ENCODE results near the gene GRK6.
A peak's percentile ranks its signal among the peaks of the same experiment; 100 is the strongest.

The GRK6 gene

DNA sequence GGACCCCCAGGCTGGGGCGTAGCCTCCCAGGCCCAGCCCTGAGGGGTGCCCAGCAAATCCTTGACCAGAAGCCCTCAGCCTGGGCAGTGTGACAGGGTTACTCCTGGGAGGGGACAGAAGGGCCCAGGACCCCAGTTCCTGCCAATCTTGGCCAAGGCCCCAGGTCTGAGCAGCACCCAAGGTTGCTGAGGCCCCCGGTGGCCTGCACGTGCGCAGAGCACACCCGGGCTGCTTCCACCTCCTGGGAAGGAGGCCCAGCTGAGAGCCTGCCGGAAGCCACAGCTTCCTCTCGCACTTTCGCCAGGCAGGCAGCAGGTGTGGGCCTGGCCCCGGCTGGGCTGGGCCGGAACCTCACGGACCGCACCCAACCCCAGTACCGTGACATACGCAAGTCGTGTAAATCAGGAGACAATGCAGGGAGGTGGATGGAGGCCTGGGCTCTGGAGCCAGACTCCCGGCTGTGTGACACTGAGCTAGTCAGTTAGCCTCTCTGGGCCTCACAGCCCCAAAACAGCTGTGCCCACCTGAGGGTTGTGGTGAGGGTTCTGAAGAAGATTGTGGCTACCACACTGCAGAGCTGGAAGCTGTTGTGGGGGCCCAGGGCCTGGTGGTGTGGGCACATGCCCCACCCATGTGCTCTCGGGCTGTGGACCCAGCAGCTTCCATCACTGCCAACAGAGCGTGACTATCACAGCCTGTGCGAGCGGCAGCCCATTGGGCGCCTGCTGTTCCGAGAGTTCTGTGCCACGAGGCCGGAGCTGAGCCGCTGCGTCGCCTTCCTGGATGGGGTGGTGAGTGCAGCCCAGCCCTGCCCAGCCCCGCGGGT, 5.1 kb downstream of the GRK6 start:
- H3K4me3 ChIP-seq (ENCODE audit: low read depth in 1 of 2, low read length in 2 of 2), result peak overlapping the region; percentile 4 to 40

DNA sequence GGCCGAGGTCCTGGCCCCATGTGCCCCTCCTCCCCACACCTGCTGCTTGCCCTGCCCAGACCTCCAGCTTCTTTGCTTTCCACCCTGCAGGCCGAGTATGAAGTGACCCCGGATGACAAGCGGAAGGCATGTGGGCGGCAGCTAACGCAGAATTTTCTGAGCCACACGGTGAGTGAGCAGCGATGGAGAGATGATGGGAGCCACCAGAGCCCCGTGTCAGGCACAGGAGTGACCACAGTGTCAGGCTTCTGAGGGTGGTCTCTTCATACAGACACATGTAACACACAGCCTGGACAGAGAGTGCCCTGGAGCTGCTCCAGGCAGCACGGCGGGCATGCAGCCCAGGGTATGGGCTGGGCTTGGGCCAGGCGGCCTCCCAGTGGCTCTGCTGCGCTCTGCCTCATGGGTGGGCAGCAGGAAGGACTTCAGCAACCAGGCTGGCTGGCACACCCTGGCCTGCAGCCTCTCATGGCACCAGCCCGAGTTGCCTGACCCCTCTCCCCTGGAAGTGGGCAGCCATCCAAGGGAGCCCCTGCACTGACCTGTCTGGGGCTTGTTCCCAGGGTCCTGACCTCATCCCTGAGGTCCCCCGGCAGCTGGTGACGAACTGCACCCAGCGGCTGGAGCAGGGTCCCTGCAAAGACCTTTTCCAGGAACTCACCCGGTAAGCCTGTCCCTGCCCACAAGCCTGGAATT, 5.8 kb downstream of the GRK6 start:
- no peaks in the 10 kb centered on the region for H3K9me3 ChIP-seq (ENCODE audit: control insufficient read depth in 1 of 2, low read length in 2 of 2)
- no peak overlapping the region for H3K4me3 ChIP-seq (ENCODE audit: low read depth in 1 of 2, low read length in 2 of 2)
- H3K4me1 ChIP-seq (ENCODE audit: control insufficient read depth in 1 of 2, insufficient read depth in 2 of 2, low read length in 2 of 2), result peaks cover 32 to 55% of the 10 kb centered on the region in 2 donors
- H3K27me3 ChIP-seq (ENCODE audit: control insufficient read depth in 1 of 2, insufficient read depth in 2 of 2, low read length in 2 of 2), result no peaks in the 10 kb centered on the region
- peaks cover 47 to 62% of the 10 kb centered on the region in 2 donors for H3K36me3 ChIP-seq (ENCODE audit: control insufficient read depth in 1 of 2, insufficient read depth in 2 of 2, low read length in 2 of 2)
- H3K27ac ChIP-seq (ENCODE audit: low read depth, low read length), result peak overlapping the region; percentile 5
- H3K9ac ChIP-seq (ENCODE audit: low read depth in 1 of 2, low read length in 2 of 2), result no peak overlapping the region

More for the DNA sequence above, 5.1 kb downstream of the GRK6 start:
- H3K9me3 ChIP-seq (ENCODE audit: control insufficient read depth in 1 of 2, low read length in 2 of 2), result no peaks in the 10 kb centered on the region
- H3K4me1 ChIP-seq (ENCODE audit: control insufficient read depth in 1 of 2, insufficient read depth in 2 of 2, low read length in 2 of 2), result peaks cover 35 to 58% of the 10 kb centered on the region in 2 donors
- H3K27me3 ChIP-seq (ENCODE audit: control insufficient read depth in 1 of 2, insufficient read depth in 2 of 2, low read length in 2 of 2), result no peaks in the 10 kb centered on the region
- peaks cover 44 to 57% of the 10 kb centered on the region in 2 donors for H3K36me3 ChIP-seq (ENCODE audit: control insufficient read depth in 1 of 2, insufficient read depth in 2 of 2, low read length in 2 of 2)
- H3K9ac ChIP-seq (ENCODE audit: low read depth in 1 of 2, low read length in 2 of 2), result peak overlapping the region in 1 of 2 donors; percentile 7
- H3K27ac ChIP-seq (ENCODE audit: low read depth, low read length), result peak overlapping the region; percentile 37

DNA sequence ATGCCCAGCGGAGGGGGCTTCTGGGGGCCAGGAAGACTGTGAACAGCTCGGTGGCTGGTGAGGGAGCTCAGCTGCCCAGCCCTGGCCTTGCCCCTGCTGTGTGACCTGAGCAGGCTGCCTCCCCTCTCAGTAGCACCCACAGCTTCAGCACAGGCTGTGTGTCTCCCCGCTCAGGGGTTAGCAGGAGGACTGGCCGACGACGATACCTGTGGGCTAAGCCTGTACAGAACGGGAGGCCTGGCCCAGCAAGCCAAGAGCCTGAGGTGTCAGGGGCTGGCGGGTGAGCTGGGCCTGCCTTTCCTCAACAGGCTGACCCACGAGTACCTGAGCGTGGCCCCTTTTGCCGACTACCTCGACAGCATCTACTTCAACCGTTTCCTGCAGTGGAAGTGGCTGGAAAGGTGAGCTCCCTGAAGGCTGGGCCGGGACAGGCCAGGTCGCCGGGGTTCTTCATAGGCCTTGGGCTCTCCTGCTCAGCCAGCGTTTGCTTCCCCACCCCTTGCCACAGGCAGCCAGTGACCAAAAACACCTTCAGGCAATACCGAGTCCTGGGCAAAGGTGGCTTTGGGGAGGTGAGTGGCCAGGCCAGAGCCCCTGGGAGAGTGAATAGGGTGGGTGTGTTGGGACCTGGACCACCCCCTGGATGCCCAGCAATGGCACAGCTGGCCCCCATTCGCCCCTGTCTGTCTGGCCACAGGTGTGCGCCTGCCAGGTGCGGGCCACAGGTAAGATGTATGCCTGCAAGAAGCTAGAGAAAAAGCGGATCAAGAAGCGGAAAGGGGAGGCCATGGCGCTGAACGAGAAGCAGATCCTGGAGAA, 6.6 kb downstream of the GRK6 start:
- peaks cover 53 to 70% of the 10 kb centered on the region in 2 donors for H3K36me3 ChIP-seq (ENCODE audit: control insufficient read depth in 1 of 2, insufficient read depth in 2 of 2, low read length in 2 of 2)
- no peak overlapping the region for H3K27ac ChIP-seq (ENCODE audit: low read depth, low read length)
- H3K27me3 ChIP-seq (ENCODE audit: control insufficient read depth in 1 of 2, insufficient read depth in 2 of 2, low read length in 2 of 2), result no peaks in the 10 kb centered on the region
- no peaks in the 10 kb centered on the region for H3K9me3 ChIP-seq (ENCODE audit: control insufficient read depth in 1 of 2, low read length in 2 of 2)
- no peak overlapping the region for H3K4me3 ChIP-seq (ENCODE audit: low read depth in 1 of 2, low read length in 2 of 2)
- no peak overlapping the region for H3K9ac ChIP-seq (ENCODE audit: low read depth in 1 of 2, low read length in 2 of 2)
- peaks cover 25 to 48% of the 10 kb centered on the region in 2 donors for H3K4me1 ChIP-seq (ENCODE audit: control insufficient read depth in 1 of 2, insufficient read depth in 2 of 2, low read length in 2 of 2)

DNA sequence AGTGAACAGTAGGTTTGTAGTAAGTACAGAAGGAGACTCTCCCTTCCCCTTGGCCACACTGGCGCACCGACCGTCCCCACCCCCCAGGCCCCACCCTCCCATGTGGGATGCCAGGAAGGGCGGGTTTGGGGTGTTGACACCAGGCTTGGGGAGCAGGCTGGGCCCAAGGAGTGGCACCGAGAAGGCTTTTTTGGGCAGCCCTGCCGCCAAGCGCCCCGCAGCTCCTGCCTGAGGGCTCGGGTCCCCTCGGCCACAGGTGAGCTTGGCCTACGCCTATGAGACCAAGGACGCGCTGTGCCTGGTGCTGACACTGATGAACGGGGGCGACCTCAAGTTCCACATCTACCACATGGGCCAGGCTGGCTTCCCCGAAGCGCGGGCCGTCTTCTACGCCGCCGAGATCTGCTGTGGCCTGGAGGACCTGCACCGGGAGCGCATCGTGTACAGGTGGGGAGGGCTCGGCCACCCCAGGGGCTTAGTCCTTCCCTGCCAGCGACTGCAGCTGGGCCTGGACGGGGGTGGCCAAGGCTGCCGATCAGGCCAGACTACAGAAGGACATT, 7.3 kb downstream of the GRK6 start:
- Histone ChIP-seq H3K4me1 (ENCODE audit: control insufficient read depth in 1 of 2, insufficient read depth in 2 of 2, low read length in 2 of 2) (peaks cover 20 to 41% of the 10 kb centered on the region in 2 donors), H3K27ac (ENCODE audit: low read depth, low read length) (no peak overlapping the region), H3K4me3 (ENCODE audit: low read depth in 1 of 2, low read length in 2 of 2) (no peak overlapping the region)

DNA sequence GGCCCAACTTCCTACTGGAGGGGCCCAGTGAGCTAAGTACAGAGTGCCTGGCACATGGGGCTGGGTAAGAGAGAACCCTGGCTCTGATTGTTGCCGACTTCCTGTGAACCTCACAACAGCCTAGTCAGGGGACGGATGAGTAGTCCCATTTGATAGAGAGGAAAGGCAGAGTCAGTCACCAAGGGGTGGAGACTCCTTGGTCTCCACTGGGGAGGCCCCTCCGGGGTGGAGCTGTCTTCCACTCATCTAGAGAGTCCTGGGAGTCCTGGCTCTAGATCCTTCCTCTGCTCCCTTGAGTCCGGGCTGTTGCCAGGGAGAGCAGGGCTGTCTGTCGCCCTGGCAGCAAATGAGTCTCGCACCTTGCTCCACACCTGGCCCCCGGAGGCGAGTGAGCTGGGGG, 8.0 kb downstream of the GRK6 start:
- Histone ChIP-seq H3K4me1 (ENCODE audit: control insufficient read depth in 1 of 2, insufficient read depth in 2 of 2, low read length in 2 of 2) (peaks cover 16 to 39% of the 10 kb centered on the region in 2 donors), H3K9me3 (ENCODE audit: control insufficient read depth in 1 of 2, low read length in 2 of 2) (no peaks in the 10 kb centered on the region), H3K4me3 (ENCODE audit: low read depth in 1 of 2, low read length in 2 of 2) (no peak overlapping the region), H3K27ac (ENCODE audit: low read depth, low read length) (no peak overlapping the region), H3K27me3 (ENCODE audit: control insufficient read depth in 1 of 2, insufficient read depth in 2 of 2, low read length in 2 of 2) (no peaks in the 10 kb centered on the region), H3K36me3 (ENCODE audit: control insufficient read depth in 1 of 2, insufficient read depth in 2 of 2, low read length in 2 of 2) (peaks cover 53 to 78% of the 10 kb centered on the region in 2 donors), H3K9ac (ENCODE audit: low read depth in 1 of 2, low read length in 2 of 2) (no peak overlapping the region)

More for the DNA sequence above, 7.3 kb downstream of the GRK6 start:
- H3K36me3 ChIP-seq (ENCODE audit: control insufficient read depth in 1 of 2, insufficient read depth in 2 of 2, low read length in 2 of 2), result peaks cover 53 to 77% of the 10 kb centered on the region in 2 donors
- H3K9me3 ChIP-seq (ENCODE audit: control insufficient read depth in 1 of 2, low read length in 2 of 2), result no peaks in the 10 kb centered on the region
- H3K27me3 ChIP-seq (ENCODE audit: control insufficient read depth in 1 of 2, insufficient read depth in 2 of 2, low read length in 2 of 2), result no peaks in the 10 kb centered on the region
- no peak overlapping the region for H3K9ac ChIP-seq (ENCODE audit: low read depth in 1 of 2, low read length in 2 of 2)

DNA sequence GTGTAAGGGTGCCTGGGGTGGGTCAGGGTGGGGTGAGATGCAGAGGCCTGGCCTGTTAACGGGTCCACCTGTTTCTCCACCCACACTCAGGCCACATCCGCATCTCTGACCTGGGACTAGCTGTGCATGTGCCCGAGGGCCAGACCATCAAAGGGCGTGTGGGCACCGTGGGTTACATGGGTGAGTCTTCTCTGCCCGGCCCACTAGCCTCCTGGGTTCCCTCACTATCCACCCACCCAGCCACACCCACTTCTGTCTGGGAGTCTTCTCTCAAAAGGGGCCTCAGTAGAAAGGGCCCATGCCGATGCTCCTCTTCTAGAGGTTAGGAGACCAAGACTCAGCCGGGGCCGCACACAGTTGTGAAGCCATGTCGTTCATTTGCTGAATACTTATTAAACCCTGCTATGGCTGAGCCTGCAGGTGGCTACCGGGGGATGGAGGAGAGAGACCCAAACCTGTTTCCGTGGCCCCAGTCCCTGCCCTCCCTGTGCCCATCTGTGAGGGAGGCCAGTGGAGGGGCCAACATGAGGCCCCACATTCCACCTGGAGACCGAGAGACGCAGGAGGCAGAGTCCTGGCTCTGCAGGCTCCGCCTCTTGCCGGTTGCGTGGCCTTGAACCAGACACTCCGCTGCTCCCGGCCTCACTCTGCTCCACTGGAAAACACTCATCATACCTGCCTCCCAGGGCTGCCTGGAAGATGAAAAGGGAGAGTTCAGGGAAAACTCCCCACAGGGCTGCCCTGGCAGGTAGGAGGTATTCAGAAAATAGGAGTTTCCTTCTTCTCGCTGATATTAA, 8.7 kb downstream of the GRK6 start:
- H3K9ac ChIP-seq (ENCODE audit: low read depth in 1 of 2, low read length in 2 of 2), result no peak overlapping the region
- H3K4me1 ChIP-seq (ENCODE audit: control insufficient read depth in 1 of 2, insufficient read depth in 2 of 2, low read length in 2 of 2), result peaks cover 11 to 32% of the 10 kb centered on the region in 2 donors
- H3K27ac ChIP-seq (ENCODE audit: low read depth, low read length), result no peak overlapping the region
- H3K36me3 ChIP-seq (ENCODE audit: control insufficient read depth in 1 of 2, insufficient read depth in 2 of 2, low read length in 2 of 2), result peaks cover 53 to 81% of the 10 kb centered on the region in 2 donors
- no peaks in the 10 kb centered on the region for H3K27me3 ChIP-seq (ENCODE audit: control insufficient read depth in 1 of 2, insufficient read depth in 2 of 2, low read length in 2 of 2)
- H3K4me3 ChIP-seq (ENCODE audit: low read depth in 1 of 2, low read length in 2 of 2), result no peak overlapping the region
- H3K9me3 ChIP-seq (ENCODE audit: control insufficient read depth in 1 of 2, low read length in 2 of 2), result no peaks in the 10 kb centered on the region

DNA sequence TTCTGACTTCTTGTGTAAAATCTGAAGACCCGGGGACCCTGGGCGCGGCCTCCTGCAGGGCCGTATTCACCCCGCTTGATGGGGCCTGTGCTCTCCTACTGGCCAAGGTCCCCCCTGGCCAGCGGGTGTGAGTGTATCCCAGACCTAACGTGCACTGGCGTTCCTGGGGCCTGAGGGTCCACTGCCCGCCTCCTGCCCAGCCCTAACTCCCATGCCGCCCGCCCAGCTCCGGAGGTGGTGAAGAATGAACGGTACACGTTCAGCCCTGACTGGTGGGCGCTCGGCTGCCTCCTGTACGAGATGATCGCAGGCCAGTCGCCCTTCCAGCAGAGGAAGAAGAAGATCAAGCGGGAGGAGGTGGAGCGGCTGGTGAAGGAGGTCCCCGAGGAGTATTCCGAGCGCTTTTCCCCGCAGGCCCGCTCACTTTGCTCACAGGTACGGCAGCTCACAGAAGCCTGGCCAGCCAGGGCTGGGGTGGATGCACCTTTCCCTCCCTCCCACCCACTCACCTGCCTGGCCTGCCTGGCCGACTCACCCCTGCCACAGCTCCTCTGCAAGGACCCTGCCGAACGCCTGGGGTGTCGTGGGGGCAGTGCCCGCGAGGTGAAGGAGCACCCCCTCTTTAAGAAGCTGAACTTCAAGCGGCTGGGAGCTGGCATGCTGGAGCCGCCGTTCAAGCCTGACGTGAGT, 9.5 kb downstream of the GRK6 start:
- Histone ChIP-seq H3K36me3 (ENCODE audit: control insufficient read depth in 1 of 2, insufficient read depth in 2 of 2, low read length in 2 of 2) (peaks cover 51 to 81% of the 10 kb centered on the region in 2 donors), H3K27me3 (ENCODE audit: control insufficient read depth in 1 of 2, insufficient read depth in 2 of 2, low read length in 2 of 2) (no peaks in the 10 kb centered on the region), H3K4me1 (ENCODE audit: control insufficient read depth in 1 of 2, insufficient read depth in 2 of 2, low read length in 2 of 2) (peaks cover 4 to 24% of the 10 kb centered on the region in 2 donors), H3K4me3 (ENCODE audit: low read depth in 1 of 2, low read length in 2 of 2) (no peak overlapping the region), H3K9me3 (ENCODE audit: control insufficient read depth in 1 of 2, low read length in 2 of 2) (no peaks in the 10 kb centered on the region), H3K9ac (ENCODE audit: low read depth in 1 of 2, low read length in 2 of 2) (no peak overlapping the region), H3K27ac (ENCODE audit: low read depth, low read length) (no peak overlapping the region)

DNA sequence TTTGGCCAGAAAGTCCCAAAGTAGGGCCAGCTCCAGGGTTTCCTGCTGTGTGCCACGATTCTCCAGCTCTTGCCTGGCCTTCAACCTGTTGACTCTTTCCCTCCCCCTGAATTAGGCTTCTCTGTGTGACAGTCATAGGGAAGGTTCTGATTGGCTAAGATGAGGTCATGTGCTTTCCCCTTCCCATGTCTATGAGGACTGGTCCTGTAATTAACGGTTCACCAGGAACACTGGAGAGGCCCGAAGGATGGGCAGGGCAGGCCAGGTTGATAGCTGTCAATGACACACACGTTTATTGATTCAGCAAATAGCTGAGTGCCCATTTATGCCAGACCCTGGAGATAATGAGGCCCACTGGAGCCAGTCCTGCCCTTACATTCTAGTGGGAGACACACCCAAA, 11.1 kb downstream of the GRK6 start:
- no peaks in the 10 kb centered on the region for H3K9me3 ChIP-seq (ENCODE audit: control insufficient read depth in 1 of 2, low read length in 2 of 2)
- no peak overlapping the region for H3K9ac ChIP-seq (ENCODE audit: low read depth in 1 of 2, low read length in 2 of 2)
- peaks cover 40 to 76% of the 10 kb centered on the region in 2 donors for H3K36me3 ChIP-seq (ENCODE audit: control insufficient read depth in 1 of 2, insufficient read depth in 2 of 2, low read length in 2 of 2)
- H3K4me1 ChIP-seq (ENCODE audit: control insufficient read depth in 1 of 2, insufficient read depth in 2 of 2, low read length in 2 of 2), result peaks cover 0 to 7% of the 10 kb centered on the region in 2 donors
- H3K27ac ChIP-seq (ENCODE audit: low read depth, low read length), result no peak overlapping the region
- no peak overlapping the region for H3K4me3 ChIP-seq (ENCODE audit: low read depth in 1 of 2, low read length in 2 of 2)
- H3K27me3 ChIP-seq (ENCODE audit: control insufficient read depth in 1 of 2, insufficient read depth in 2 of 2, low read length in 2 of 2), result no peaks in the 10 kb centered on the region

DNA sequence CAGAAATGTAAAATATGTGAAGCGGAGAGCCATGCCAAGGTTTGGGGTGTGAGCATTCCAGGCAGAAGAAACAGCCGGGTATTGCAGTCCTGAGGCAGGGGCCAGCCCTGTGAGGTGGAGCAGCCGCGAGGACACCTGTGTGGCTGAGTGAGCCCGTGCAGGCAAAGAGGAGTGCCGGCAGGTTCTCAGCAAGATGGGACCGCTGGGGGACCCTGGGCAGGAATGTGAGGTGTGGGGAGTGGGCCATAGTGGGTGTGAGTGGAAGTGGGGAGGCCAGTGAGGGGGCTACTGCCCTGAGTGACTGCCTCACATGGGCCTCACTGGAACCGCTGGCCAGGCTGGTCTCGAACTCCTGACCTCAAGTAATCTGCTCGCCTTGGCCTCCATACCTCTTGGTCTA, 12.0 kb downstream of the GRK6 start:
- no peaks in the 10 kb centered on the region for H3K9me3 ChIP-seq (ENCODE audit: control insufficient read depth in 1 of 2, low read length in 2 of 2)
- peaks cover 32 to 67% of the 10 kb centered on the region in 2 donors for H3K36me3 ChIP-seq (ENCODE audit: control insufficient read depth in 1 of 2, insufficient read depth in 2 of 2, low read length in 2 of 2)
- no peaks in the 10 kb centered on the region for H3K4me1 ChIP-seq (ENCODE audit: control insufficient read depth in 1 of 2, insufficient read depth in 2 of 2, low read length in 2 of 2)
- H3K27ac ChIP-seq (ENCODE audit: low read depth, low read length), result no peak overlapping the region
- no peak overlapping the region for H3K4me3 ChIP-seq (ENCODE audit: low read depth in 1 of 2, low read length in 2 of 2)
- no peaks in the 10 kb centered on the region for H3K27me3 ChIP-seq (ENCODE audit: control insufficient read depth in 1 of 2, insufficient read depth in 2 of 2, low read length in 2 of 2)
- no peak overlapping the region for H3K9ac ChIP-seq (ENCODE audit: low read depth in 1 of 2, low read length in 2 of 2)

Measured in duodenal mucosa (tissue), 2 donors.